K562 (cell line): Measurements from ENCODE around the gene SH3PXD2B. TPM values are rescaled to one million over a fixed set of nuclear protein-coding genes. Genes with fewer than 3 reads are reported as not detected.

ENCODE experiments used
- ATAC-seq: fragments of 200-7000 bp; cut with Tn5 transposase; 3 replicates; pipeline ENCODE4 v1.9.1; 2020; ENCODE audit warnings: moderate library complexity
- BruUV-seq: library from RNA; stranded (reverse); fragments of 400-500 nt; replicated peaks from 2 replicates; lab custom pipeline; 2021; lab: Mats Ljungman, UMichigan
- CTCF ChIA-PET: fragments of 300-600 bp; formaldehyde crosslinking; extraction: SDS; loops from one replicate; lab custom pipeline; 2021; ENCODE audit warnings: low intra/inter-chr PET ratio; lab: Yijun Ruan, JAX
- POLR2A ChIA-PET: fragments of 300-600, 350-650 bp; sonication (Branson Sonifier 250); formaldehyde crosslinking; extraction: SDS; loops from one replicate; lab custom pipeline; 2021; ENCODE audit warnings: antibody characterized with exemption, inconsistent platforms; lab: Yijun Ruan, JAX
- DNase-seq, 4 experiments: peaks; one replicate each; pipeline versions ENCODE4 v3.0.0 to v3.0.0-alpha.2; 2011 to 2018; ENCODE audit warnings: low spot score in 3 of 4, mixed read lengths in 3 of 4; ENCODE audit errors: extremely low read depth in 1 of 4
- FAIRE-seq: peaks from 2 replicates; lab custom pipeline; 2011; peaks lifted over from hg19 to GRCh38; lab: Jason Lieb, UNC
- H2AFZ ChIP-seq: 2 replicates; pipeline ENCODE4 v1.6.0; 2011; ENCODE audit warnings: low read depth, low read length, control low read depth, inconsistent platforms
- H3K27ac ChIP-seq: fragments of 200-600 bp; 3 replicates; pipeline ENCODE4 v1.8.0; 2011; ENCODE audit warnings: low read depth, mild to moderate bottlenecking, control low read depth, inconsistent platforms, low read length, moderate library complexity, mixed read lengths; ENCODE audit errors: extremely low read depth
- H3K27me3 ChIP-seq, 2 experiments: fragments of 300-600 bp in 1 of 2; 2 replicates in 1 of 2; 3 replicates in 1 of 2; pipeline versions ENCODE4 v1.6.0 to v1.8.0; 2011; ENCODE audit warnings: inconsistent platforms in 2 of 2, low read length in 2 of 2, mild to moderate bottlenecking in 1 of 2, mixed read lengths in 1 of 2, moderate library complexity in 1 of 2; ENCODE audit not compliant: control insufficient read depth in 2 of 2, insufficient read depth in 2 of 2
- H3K36me3 ChIP-seq: fragments of 300-600 bp; 3 replicates; pipeline ENCODE4 v1.8.0; 2011; ENCODE audit warnings: mild to moderate bottlenecking, low read length, inconsistent platforms; ENCODE audit not compliant: control insufficient read depth, insufficient read depth
- H3K4me1 ChIP-seq, 2 experiments: fragments of 200-600 bp in 1 of 2; replicated peaks in 1 of 2; 2 replicates in 1 of 2; 3 replicates in 1 of 2; pipeline versions ENCODE4 v1.5.1 to v1.8.0; 2011; ENCODE audit warnings: inconsistent platforms in 2 of 2, low read length in 2 of 2, mild to moderate bottlenecking in 1 of 2, mixed read lengths in 1 of 2, moderate library complexity in 1 of 2; ENCODE audit not compliant: control insufficient read depth in 2 of 2, insufficient read depth in 2 of 2
- H3K4me2 ChIP-seq: 2 replicates; pipeline ENCODE4 v1.6.1; 2011; ENCODE audit warnings: low read length, control low read depth, inconsistent platforms, mixed read lengths; ENCODE audit not compliant: insufficient read depth
- H3K4me3 ChIP-seq: fragments of 200-600 bp; sonication (generic), shearing (Covaris generic); 2 replicates; pipeline ENCODE4 v1.5.1; 2016; ENCODE audit warnings: control low read depth, inconsistent platforms
- H3K79me2 ChIP-seq: fragments of 200-600 bp; 3 replicates; pipeline ENCODE4 v1.8.0; 2011; ENCODE audit warnings: low read length, inconsistent platforms; ENCODE audit not compliant: control insufficient read depth, insufficient read depth
- H3K9ac ChIP-seq, 2 experiments: 2 replicates each; pipeline versions ENCODE4 v1.6.0 to v1.6.1; 2011; ENCODE audit warnings: low read depth in 2 of 2, low read length in 2 of 2, control low read depth in 1 of 2, inconsistent platforms in 1 of 2, mild to moderate bottlenecking in 1 of 2, mixed read lengths in 1 of 2; ENCODE audit not compliant: insufficient read depth in 1 of 2
- H3K9me1 ChIP-seq: one replicate; pipeline ENCODE4 v1.6.0; 2011; ENCODE audit warnings: inconsistent platforms, mild to moderate bottlenecking, low read length, moderate library complexity; ENCODE audit not compliant: control insufficient read depth, insufficient read depth
- H3K9me3 ChIP-seq: replicated peaks from 2 replicates; pipeline ENCODE4 v1.5.1; 2011; ENCODE audit warnings: low read depth, low read length, inconsistent platforms; ENCODE audit not compliant: control insufficient read depth, insufficient read depth
- H4K20me1 ChIP-seq: replicated peaks from 2 replicates; pipeline ENCODE4 v1.6.1; 2011; ENCODE audit warnings: low read length, inconsistent platforms, mixed read lengths; ENCODE audit not compliant: control insufficient read depth, insufficient read depth
- C11orf30 ChIP-seq: fragments of 450-650 bp; IDR thresholded peaks from 2 replicates; pipeline ENCODE4 v1.6.1; 2016; ENCODE audit warnings: low read depth, mild to moderate bottlenecking
- CGGBP1 ChIP-seq: fragments of 250-450 bp; sonication (Bioruptor Pico); IDR thresholded peaks from 2 replicates; pipeline ENCODE4 v1.9.0; 2021; ENCODE audit warnings: mild to moderate bottlenecking
- DEAF1 ChIP-seq: fragments of 450-650 bp; formaldehyde crosslinking; IDR thresholded peaks from 2 replicates; pipeline ENCODE4 v1.4.0; 2020; ENCODE audit warnings: mild to moderate bottlenecking, moderate library complexity
- E2F3 ChIP-seq: fragments of 250-450 bp; sonication (Bioruptor Pico); IDR thresholded peaks from 2 replicates; pipeline ENCODE4 v1.4.0; 2020; ENCODE audit warnings: mild to moderate bottlenecking
- KDM4B ChIP-seq, 2 experiments: fragments of 450-650 bp in 1 of 2; sonication (generic) in 1 of 2; IDR thresholded peaks; 2 replicates each; pipeline ENCODE4 v1.6.1; 2016 to 2017; ENCODE audit warnings: borderline replicate concordance in 2 of 2, antibody characterized with exemption in 1 of 2, low read depth in 1 of 2, mild to moderate bottlenecking in 1 of 2
- KDM5B ChIP-seq: fragments of 200-600 bp; sonication (generic); IDR thresholded peaks from 2 replicates; pipeline ENCODE4 v1.6.1; 2012; ENCODE audit warnings: low read depth, mild to moderate bottlenecking, moderate library complexity, low read length, control low read depth, inconsistent platforms; ENCODE audit not compliant: insufficient replicate concordance
- MAFK ChIP-seq: IDR thresholded peaks from 2 replicates; pipeline ENCODE4 v1.6.1; 2011; ENCODE audit warnings: low read length, improper control_type of control experiment
- MBD2 ChIP-seq: sonication (generic); IDR thresholded peaks from 2 replicates; pipeline ENCODE4 v1.6.1; 2016; ENCODE audit warnings: low read depth, borderline replicate concordance
- MYNN ChIP-seq, 2 experiments: sonication (generic); formaldehyde crosslinking in 1 of 2; IDR thresholded peaks; 2 replicates each; pipeline versions ENCODE4 v1.5.0 to v1.6.1; 2016 to 2020; ENCODE audit warnings: antibody characterized with exemption in 1 of 2, missing genetic modification reagents in 1 of 2
- NFIC ChIP-seq: fragments of 450-650 bp; IDR thresholded peaks from 2 replicates; pipeline ENCODE4 v1.6.1; 2017; ENCODE audit warnings: mild to moderate bottlenecking, inconsistent platforms
- PHB2 ChIP-seq: fragments of 450-650 bp; IDR thresholded peaks from 2 replicates; pipeline ENCODE4 v1.6.1; 2017; ENCODE audit warnings: low read depth
- TAL1 ChIP-seq: fragments of 450-650 bp; IDR thresholded peaks from 2 replicates; pipeline ENCODE4 v1.6.1; 2016; ENCODE audit warnings: mild to moderate bottlenecking
- ZBED1 ChIP-seq: IDR thresholded peaks from 2 replicates; pipeline ENCODE4 v1.6.1; 2014
- WGBS: fragments of 100-300 bp; shearing (Covaris generic); methylation state at CpG from one replicate; pipeline ENCODE4 v1.1.6; 2016; ENCODE audit warnings: low coverage, mixed read lengths; ENCODE audit not compliant: insufficient coverage; ENCODE audit errors: missing lambda C conversion rate; 5-methylcytosine and 5-hydroxymethylcytosine counted together
- in situ Hi-C: fragments of 300-500 bp; cut with MboI; formaldehyde crosslinking; loops from 4 replicates; pipeline ENCODE4 v1.15.0; 2018; ENCODE audit warnings: inconsistent platforms, mixed read lengths
- intact Hi-C: fragments of 100-400 bp; cut with micrococcal nuclease; formaldehyde crosslinking; loops from 2 replicates; pipeline ENCODE4 v1.14.2; 2022
- polyA plus RNA-seq, 8 experiments: library from polyadenylated mRNA; depleted of rRNA in 4 of 8; stranded (reverse) in 5 of 8; unstranded in 3 of 8; fragments of >200 nt; fragmentation: Nextera tagmentation in 2 of 8; fragmentation: Illumina TruSeq in 1 of 8; extraction: Ambion mirVana in 2 of 8; extraction: Trizol in 1 of 8; gene quantifications; 2 replicates each; pipeline versions ENCODE4 v1.2.1 to v1.2.3, GENCODE V29; 2011 to 2014; ENCODE audit warnings: inconsistent platforms in 1 of 8, missing spikeins in 1 of 8
- total RNA-seq, 7 experiments: library from RNA; depleted of rRNA in 6 of 7; stranded (reverse); fragments of >200 nt in 6 of 7; fragmentation: Illumina TruSeq in 2 of 7; extraction: Trizol in 2 of 7; gene quantifications; 2 replicates each; pipeline versions ENCODE4 v1.2.1 to v1.2.3, GENCODE V29; 2011 to 2021; ENCODE audit warnings: low replicate concordance in 1 of 7

Gene SH3PXD2B
- total and polyA plus RNA-seq, 9 of the 15 experiments (the other 6 are each of a cell fraction or from before 2014, with no cell fraction given) = 0.04 to 0.66 (median 0.19) TPM

GRCh38 chr5:172403817-172404216, 50.5 kb downstream of the SH3PXD2B start (continued):
- TF ChIP-seq DEAF1 (CRISPR knock-in tag) (no peak), KDM5B (no peak), MYNN (IDR thresholded peaks at IDR 0.05) (no peak), MYNN (CRISPR knock-in tag; IDR thresholded peaks at IDR 0.05) (no peak), KDM4B (IDR thresholded peaks at IDR 0.05; ENCODE audit: borderline replicate concordance in 2 of 2, low read depth in 1 of 2) (no peak)

GRCh38 chr5:172403189-172403796, 51.0 kb downstream of the SH3PXD2B start:
- Histone ChIP-seq H3K27ac (no peak overlapping the region), H2AFZ (no peak overlapping the region), H4K20me1 (no peaks in the 10 kb centered on the region), H3K9ac (no peak overlapping the region), H3K9me1 (no peaks in the 10 kb centered on the region), H3K27me3 (peaks cover 9 to 21% of the 10 kb centered on the region in 2 experiments; a peak in 4 of 5 replicates), H3K9me3 (no peaks in the 10 kb centered on the region), H3K36me3 (no peaks in the 10 kb centered on the region), H3K79me2 (no peaks in the 10 kb centered on the region), H3K4me2 (no peak overlapping the region), H3K4me1 (peaks cover 0 to 3% of the 10 kb centered on the region in 2 experiments; a peak in 2 of 5 replicates), H3K4me3 (no peak overlapping the region)
- intact Hi-C loops = no loop called here
- ATAC-seq = no peak
- ChIA-PET CTCF (no interaction called here), POLR2A (interaction anchor here (0.7 to 1.0 kb wide), 2 partner anchors 13 to 19 kb away, joined by 3 to 4 read pairs; no protein-coding TSS in a partner anchor)
- DNase-seq = no peak
- in situ Hi-C loops = no loop called here
- BruUV-seq = no TSS peak
- WGBS = 6% methylated on average over 10 of the region's 11 CpGs
- FAIRE-seq = no peak
- TF ChIP-seq ZBED1 = no peak
- peak; percentile 58 for TF ChIP-seq MAFK
- TF ChIP-seq E2F3 (CRISPR knock-in tag) = no peak
- no peak for TF ChIP-seq TAL1
- TF ChIP-seq NFIC = no peak
- TF ChIP-seq CGGBP1 (CRISPR knock-in tag) = no peak
- TF ChIP-seq MBD2 = no peak
- TF ChIP-seq C11orf30 = peak; percentile 77
- no peak for TF ChIP-seq PHB2
